AML-193 (cell line): ENCODE measurements around the gene VPS13D.
A peak's percentile ranks its signal among the peaks of the same experiment; 100 is the strongest.

Experiments used
- DNase-seq, 2 experiments: peaks; one replicate each; lab custom pipeline; 2025; lab: John Stamatoyannopoulos, UW

Gene VPS13D

GRCh38 chr1:12335815-12336214, 106.0 kb downstream of the VPS13D start:
- DNase-seq, result no peak

- no peak for DNase-seq
These were observed 106.6 kb downstream of the VPS13D start for GRCh38 chr1:12336413-12336812.

- DNase-seq, result no peak
These were observed 108.2 kb downstream of the VPS13D start for GRCh38 chr1:12338017-12338416.

GRCh38 chr1:12338823-12339222, 109.0 kb downstream of the VPS13D start:
- no peak for DNase-seq

GRCh38 chr1:12339396-12339795, 109.6 kb downstream of the VPS13D start:
- no peak for DNase-seq

GRCh38 chr1:12339811-12340543, 110.1 kb downstream of the VPS13D start:
- no peak for DNase-seq

- no peak for DNase-seq
These were observed 110.7 kb downstream of the VPS13D start for GRCh38 chr1:12340544-12340930.

GRCh38 chr1:12341667-12342066, 111.8 kb downstream of the VPS13D start:
- DNase-seq, result no peak

GRCh38 chr1:12342401-12343003, 112.7 kb downstream of the VPS13D start:
- DNase-seq, result no peak

GRCh38 chr1:12343823-12344487, 114.1 kb downstream of the VPS13D start:
- no peak for DNase-seq

- peak; percentile 84 for DNase-seq
These were observed 114.9 kb downstream of the VPS13D start for GRCh38 chr1:12344596-12345349.

GRCh38 chr1:12345350-12346217, 115.8 kb downstream of the VPS13D start:
- peak; percentile 19 to 38 for DNase-seq

GRCh38 chr1:12346483-12347151, 116.8 kb downstream of the VPS13D start:
- no peak for DNase-seq

- DNase-seq, result no peak
These were observed 118.3 kb downstream of the VPS13D start for GRCh38 chr1:12348113-12348512.

GRCh38 chr1:12353981-12354380, 124.2 kb downstream of the VPS13D start:
- DNase-seq, result no peak

- no peak for DNase-seq
These were observed 126.4 kb downstream of the VPS13D start for GRCh38 chr1:12356004-12356890.

GRCh38 chr1:12358499-12358898, 128.7 kb downstream of the VPS13D start:
- no peak for DNase-seq

GRCh38 chr1:12359359-12360133, 129.7 kb downstream of the VPS13D start:
- DNase-seq, result no peak

GRCh38 chr1:12368646-12369045, 138.8 kb downstream of the VPS13D start:
- DNase-seq, result no peak
